Measurements from ENCODE around the gene EMP1. TPM values are rescaled to one million over a fixed set of nuclear protein-coding genes. Genes with fewer than 3 reads are reported as not detected.
"Not testable (repeated sequence)": the region's sequence is repeated elsewhere in the genome, so short reads cannot be mapped to it uniquely, and the experiment has no call there.

Gene EMP1
- total RNA-seq, 2 experiments from 2014 or later, result 13.5 to 20.9 TPM

DNA sequence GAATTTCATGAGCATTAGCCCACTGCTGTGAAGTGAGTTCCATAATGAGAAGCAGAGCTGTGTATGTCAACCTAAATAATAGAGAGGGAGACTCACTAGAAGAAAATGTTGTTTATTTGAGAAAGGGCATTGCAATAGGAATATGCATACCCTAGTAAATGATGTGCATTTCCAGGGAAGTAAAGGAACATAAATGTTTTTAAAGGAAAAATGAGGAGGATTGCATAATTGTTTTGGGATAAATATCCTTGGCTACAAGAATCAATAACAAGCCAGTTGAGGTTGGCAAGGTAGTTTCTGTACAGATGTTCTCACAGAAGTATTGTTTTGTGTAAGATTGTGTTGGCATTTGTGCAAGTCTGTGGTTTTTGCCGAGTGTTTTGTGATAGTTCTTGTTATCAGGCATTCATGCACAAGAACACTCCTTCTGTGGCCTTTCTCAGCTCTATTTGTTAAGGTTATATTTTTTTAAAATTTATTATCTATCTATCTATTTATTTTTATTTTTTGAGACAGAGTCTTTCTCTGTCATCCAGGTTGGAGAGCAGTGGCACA lies 47.1 kb downstream of the EMP1 start:
- POLR2A ChIA-PET, result no interaction called here
- CTCF ChIA-PET, result no interaction called here

DNA sequence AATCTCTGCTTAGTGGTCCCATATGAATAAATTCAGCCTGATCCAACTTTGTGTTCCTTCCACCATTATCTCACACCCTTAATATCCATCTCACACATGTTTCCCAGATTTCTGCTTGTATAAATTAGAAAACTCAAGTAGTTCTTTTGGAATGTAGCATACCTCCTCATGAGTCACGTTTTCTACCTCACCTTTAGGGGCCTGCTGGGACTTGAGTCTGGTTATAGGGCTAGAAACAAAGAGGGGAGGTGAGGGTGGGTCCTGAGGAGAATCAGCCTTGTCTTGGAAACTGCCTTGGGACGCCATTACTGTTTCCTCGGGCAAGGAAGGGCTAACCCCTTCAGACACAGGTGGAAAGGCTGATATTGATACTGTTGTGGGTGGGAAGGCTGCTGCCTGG lies 51.1 kb downstream of the EMP1 start:
- ChIA-PET POLR2A (no interaction called here), CTCF (no interaction called here)

- CTCF ChIA-PET, result no interaction called here
- POLR2A ChIA-PET, result no interaction called here
Observed at GRCh38 chr12:13248964-13249363, 52.4 kb downstream of the EMP1 start.

GRCh38 chr12:13250416-13250815 lies 53.9 kb downstream of the EMP1 start:
- ChIA-PET CTCF (no interaction called here), POLR2A (no interaction called here)

DNA sequence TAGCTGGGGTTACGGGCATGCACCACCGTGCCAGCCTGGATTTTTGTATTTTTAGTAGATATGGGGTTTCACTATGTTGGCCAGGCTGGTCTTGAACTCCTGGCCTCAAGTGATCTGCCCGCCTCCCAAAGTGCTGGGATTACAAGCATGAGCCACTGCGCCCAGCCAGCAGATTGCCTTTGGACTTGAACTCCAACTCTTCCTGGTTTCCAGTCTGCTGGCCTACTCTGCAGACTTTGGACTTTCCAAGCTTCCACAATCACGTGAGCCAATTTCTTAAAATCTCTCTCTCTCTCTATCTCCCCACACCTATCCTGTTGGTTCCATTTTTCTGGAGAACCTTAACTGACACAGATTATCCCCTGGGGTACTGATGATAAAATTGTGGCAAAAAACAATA lies 55.0 kb downstream of the EMP1 start:
- POLR2A ChIA-PET, result no interaction called here
- CTCF ChIA-PET, result no interaction called here

GRCh38 chr12:13252024-13252423 lies 55.5 kb downstream of the EMP1 start:
- POLR2A ChIA-PET, result no interaction called here
- CTCF ChIA-PET, result interaction anchor here (1.1 kb wide), 1 partner anchor 26 kb away, joined by 3 read pairs; no protein-coding TSS in a partner anchor

GRCh38 chr12:13252616-13253015 lies 56.1 kb downstream of the EMP1 start:
- POLR2A ChIA-PET, result no interaction called here
- CTCF ChIA-PET, result interaction anchor here (1.1 kb wide), 1 partner anchor 26 kb away, joined by 3 read pairs; no protein-coding TSS in a partner anchor

- CTCF ChIA-PET, result interaction anchor here (0.6 to 2.6 kb wide), 3 partner anchors 24 to 343 kb away, joined by 3 to 8 read pairs (median 8); no protein-coding TSS in a partner anchor
- POLR2A ChIA-PET, result no interaction called here
Observed at GRCh38 chr12:13253966-13254760, 57.6 kb downstream of the EMP1 start.

DNA sequence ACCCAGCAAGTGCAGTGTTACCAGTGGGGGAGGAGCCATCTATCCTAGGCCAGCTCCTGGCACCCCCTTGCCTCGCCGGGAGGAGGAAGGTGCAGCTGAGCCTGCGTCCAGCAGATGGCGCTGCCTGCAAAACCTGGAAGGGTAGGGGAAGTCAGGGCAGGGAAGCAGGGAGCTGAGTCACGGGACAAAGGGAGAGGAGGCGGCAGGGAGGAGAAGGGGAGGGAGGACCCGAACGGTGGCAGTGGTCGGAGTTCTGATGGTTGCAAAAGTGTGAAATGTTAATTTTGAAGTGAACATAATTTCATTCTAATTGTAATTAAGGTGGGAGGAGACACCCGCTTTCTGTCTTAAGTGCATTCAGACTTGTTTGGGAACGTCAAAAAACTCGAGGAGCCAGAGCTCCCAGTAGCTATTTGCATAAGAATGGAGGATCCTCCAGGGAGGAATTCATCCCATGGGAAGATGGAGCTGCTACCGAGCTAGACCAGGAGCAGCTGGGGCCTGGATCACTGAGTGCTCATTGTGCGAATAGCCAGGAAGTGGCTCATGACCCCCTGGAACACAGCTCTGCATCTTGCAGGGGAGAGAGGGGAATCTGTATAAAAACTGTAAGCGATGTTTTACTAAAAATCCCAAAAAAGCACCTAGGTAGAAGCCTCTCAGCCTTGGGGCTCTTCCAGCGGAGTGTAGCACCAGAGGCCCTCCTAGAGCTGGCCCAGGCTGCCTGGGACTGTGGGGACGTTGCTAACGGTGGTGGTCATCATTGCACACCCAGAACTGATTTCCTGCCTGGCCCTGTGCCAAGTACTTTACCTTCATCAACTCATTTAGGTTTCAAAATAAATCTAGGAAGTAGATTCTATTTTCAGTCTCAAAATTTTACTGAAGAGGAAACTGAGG lies 59.5 kb downstream of the EMP1 start:
- ChIA-PET POLR2A (interaction anchor here (0.6 to 0.7 kb wide), 2 partner anchors 70 to 1066 kb away, joined by 3 read pairs; no protein-coding TSS in a partner anchor), CTCF (interaction anchor here (0.7 to 2.6 kb wide), 9 partner anchors 10 to 339 kb away, joined by 3 to 9 read pairs (median 4); no protein-coding TSS in a partner anchor)

DNA sequence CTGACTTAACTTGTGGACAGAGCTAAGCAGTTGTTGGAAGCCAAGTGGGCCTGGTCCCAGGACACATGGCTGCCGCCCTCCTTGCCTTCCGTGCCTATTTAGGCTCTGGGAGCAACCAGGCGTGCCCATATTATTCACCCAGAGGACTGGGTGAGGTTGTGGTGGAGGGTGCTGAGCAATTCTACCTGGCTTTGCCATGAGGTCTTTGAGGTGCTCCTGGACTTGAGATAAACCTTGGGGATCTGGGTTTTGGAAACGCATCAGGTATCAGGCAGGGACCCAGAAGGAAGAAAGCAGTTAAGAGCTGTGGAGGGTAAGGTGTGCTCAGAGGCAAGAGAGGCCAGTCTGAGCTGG lies 60.1 kb downstream of the EMP1 start:
- ChIA-PET CTCF (interaction anchor here (2.6 kb wide), 2 partner anchors 10 to 21 kb away, joined by 8 to 9 read pairs; no protein-coding TSS in a partner anchor), POLR2A (no interaction called here)

- POLR2A ChIA-PET, result no interaction called here
- CTCF ChIA-PET, result interaction anchor here (2.6 kb wide), 1 partner anchor 10 kb away, joined by 9 read pairs; no protein-coding TSS in a partner anchor
Observed at GRCh38 chr12:13257356-13257875, 60.9 kb downstream of the EMP1 start.

DNA sequence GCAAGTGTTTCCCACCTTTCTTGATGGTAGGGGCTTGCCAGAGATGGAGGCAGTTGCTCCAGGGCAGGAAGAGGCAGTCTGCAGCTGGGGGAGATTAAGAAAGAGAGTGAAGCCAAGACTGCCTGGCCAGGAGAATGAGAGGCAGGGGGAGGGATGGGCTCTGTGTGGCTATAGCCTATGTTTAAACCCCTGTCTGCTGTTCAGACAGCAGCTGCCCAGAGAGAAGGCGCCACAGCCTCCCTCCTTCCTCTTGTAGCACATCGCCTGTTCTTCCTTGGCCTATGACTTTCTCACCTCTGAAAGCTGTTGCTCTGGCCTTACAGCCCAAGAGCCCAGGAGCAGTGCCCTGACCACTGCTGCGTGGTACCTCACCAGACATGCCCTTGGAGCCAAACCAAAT lies 61.7 kb downstream of the EMP1 start:
- POLR2A ChIA-PET, result no interaction called here
- CTCF ChIA-PET, result no interaction called here

- ChIA-PET CTCF (no interaction called here), POLR2A (no interaction called here)
Observed at GRCh38 chr12:13258717-13259119, 62.2 kb downstream of the EMP1 start.

- POLR2A ChIA-PET, CTCF ChIA-PET: not testable (repeated sequence)
Observed at GRCh38 chr12:13259625-13260024, 63.1 kb downstream of the EMP1 start.

- CTCF ChIA-PET, result interaction anchor here (2.1 to 3.1 kb wide), 2 partner anchors 10 to 12 kb away, joined by 8 to 9 read pairs; no protein-coding TSS in a partner anchor
- POLR2A ChIA-PET, result not testable (repeated sequence)
Observed at GRCh38 chr12:13267826-13268225, 71.3 kb downstream of the EMP1 start.

DNA sequence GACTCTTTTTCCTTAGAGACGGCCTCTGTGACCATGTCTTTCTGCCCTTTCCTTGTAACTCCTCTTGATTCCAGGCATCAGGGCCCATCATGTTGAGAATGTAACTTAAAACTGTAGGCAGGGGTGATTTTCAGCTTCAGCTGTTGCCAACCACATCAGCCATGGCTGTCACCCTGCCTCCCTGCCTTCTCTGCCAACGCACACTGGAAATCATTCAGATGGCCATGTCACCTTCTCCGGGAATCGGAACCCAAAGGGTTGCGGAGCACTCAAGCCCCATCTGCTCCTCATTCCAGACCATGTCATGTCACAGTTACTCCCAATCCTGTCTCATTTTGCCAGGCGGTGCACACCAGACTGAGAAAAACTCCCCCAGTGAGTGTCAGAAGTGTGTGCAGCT lies 72.1 kb downstream of the EMP1 start:
- ChIA-PET POLR2A (no interaction called here), CTCF (no interaction called here)

Data from activated CD8-positive, alpha-beta memory T cell treated with anti-CD3 and anti-CD28 coated beads for 36 hours (primary cell).